SK-N-SH (cell line): Measurements from ENCODE around the gene GDPD3.

ENCODE experiments used
- CHD2 ChIP-seq: fragments of 150-350 bp; IDR thresholded peaks from 2 replicates; pipeline ENCODE4 v1.6.1; 2018; ENCODE audit warnings: low read length; ENCODE audit not compliant: partially characterized antibody
- CTCF ChIP-seq: fragments of 200-600 bp; sonication (generic); IDR thresholded peaks from 2 replicates; pipeline ENCODE4 v1.6.1; 2017; ENCODE audit warnings: antibody characterized with exemption, mild to moderate bottlenecking, moderate library complexity
- ELF1 ChIP-seq: IDR thresholded peaks from 2 replicates; pipeline ENCODE4 v1.4.0; 2012
- FOXM1 ChIP-seq: IDR thresholded peaks from 2 replicates; pipeline ENCODE4 v1.4.0; 2012; ENCODE audit warnings: low read depth, mild to moderate bottlenecking
- NRF1 ChIP-seq: IDR thresholded peaks from 2 replicates; pipeline ENCODE4 v1.6.1; 2012; ENCODE audit warnings: low read depth, mild to moderate bottlenecking, low read length
- POLR2AphosphoS5 ChIP-seq: IDR thresholded peaks from 2 replicates; pipeline ENCODE4 v1.6.1; 2012; ENCODE audit warnings: low read depth, low read length
- RAD21 ChIP-seq: IDR thresholded peaks from 2 replicates; pipeline ENCODE4 v1.6.1; 2012; ENCODE audit warnings: mild to moderate bottlenecking, low read length
- RCOR1 ChIP-seq: fragments of 150-350 bp; IDR thresholded peaks from 2 replicates; pipeline ENCODE4 v1.6.1; 2017; ENCODE audit warnings: antibody characterized with exemption, low read length
- RFX5 ChIP-seq: IDR thresholded peaks from 2 replicates; pipeline ENCODE4 v1.6.1; 2012; ENCODE audit warnings: mild to moderate bottlenecking, improper control_type of control experiment, low read length
- TAF1 ChIP-seq: IDR thresholded peaks from 2 replicates; pipeline ENCODE4 v1.6.1; 2012; ENCODE audit warnings: low read depth, mild to moderate bottlenecking, low read length, moderate library complexity, borderline replicate concordance
- TEAD4 ChIP-seq: IDR thresholded peaks from 2 replicates; pipeline ENCODE4 v1.4.0; 2012; ENCODE audit warnings: mild to moderate bottlenecking, borderline replicate concordance; ENCODE audit not compliant: insufficient read depth
- TF ChIP-seq, protein P1 (sequence below): IDR thresholded peaks from 2 replicates; pipeline ENCODE4 v1.4.0; 2012; ENCODE audit warnings: low read depth
- TF ChIP-seq, protein P2 (sequence below): IDR thresholded peaks from 2 replicates; pipeline ENCODE4 v1.4.0; 2012; ENCODE audit warnings: low read depth, borderline replicate concordance

- TF ChIP-seq CHD2 (no peak), TEAD4 (no peak), CTCF (no peak), FOXM1 (no peak), ELF1 (no peak), NRF1 (0 out of 2 replicates have a peak, but pooled peaks have one; percentile 31), POLR2AphosphoS5 (no peak), RAD21 (no peak), RFX5 (no peak), TAF1 (no peak), RCOR1 (no peak)
- TF ChIP-seq, protein P1, sequence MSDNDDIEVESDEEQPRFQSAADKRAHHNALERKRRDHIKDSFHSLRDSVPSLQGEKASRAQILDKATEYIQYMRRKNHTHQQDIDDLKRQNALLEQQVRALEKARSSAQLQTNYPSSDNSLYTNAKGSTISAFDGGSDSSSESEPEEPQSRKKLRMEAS: no peak
- TF ChIP-seq, protein P2, sequence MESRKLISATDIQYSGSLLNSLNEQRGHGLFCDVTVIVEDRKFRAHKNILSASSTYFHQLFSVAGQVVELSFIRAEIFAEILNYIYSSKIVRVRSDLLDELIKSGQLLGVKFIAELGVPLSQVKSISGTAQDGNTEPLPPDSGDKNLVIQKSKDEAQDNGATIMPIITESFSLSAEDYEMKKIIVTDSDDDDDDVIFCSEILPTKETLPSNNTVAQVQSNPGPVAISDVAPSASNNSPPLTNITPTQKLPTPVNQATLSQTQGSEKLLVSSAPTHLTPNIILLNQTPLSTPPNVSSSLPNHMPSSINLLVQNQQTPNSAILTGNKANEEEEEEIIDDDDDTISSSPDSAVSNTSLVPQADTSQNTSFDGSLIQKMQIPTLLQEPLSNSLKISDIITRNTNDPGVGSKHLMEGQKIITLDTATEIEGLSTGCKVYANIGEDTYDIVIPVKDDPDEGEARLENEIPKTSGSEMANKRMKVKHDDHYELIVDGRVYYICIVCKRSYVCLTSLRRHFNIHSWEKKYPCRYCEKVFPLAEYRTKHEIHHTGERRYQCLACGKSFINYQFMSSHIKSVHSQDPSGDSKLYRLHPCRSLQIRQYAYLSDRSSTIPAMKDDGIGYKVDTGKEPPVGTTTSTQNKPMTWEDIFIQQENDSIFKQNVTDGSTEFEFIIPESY: no peak
Measured at GRCh38 chr16:30065943-30066760, 47.2 kb downstream of the GDPD3 start.
